ENCODE measurements around the gene NLGN1. TPM values are rescaled to one million over a fixed set of nuclear protein-coding genes. Genes with fewer than 3 reads are reported as not detected.

The NLGN1 gene
- total and polyA plus RNA-seq, 2 of the 8 experiments (the other 6 are each of a cell fraction or from before 2014, with no cell fraction given), result 7.8 to 14.8 TPM

- Histone ChIP-seq H2AK5ac (ENCODE audit: low read depth, low read length) (no peak overlapping the region), H2AFZ (ENCODE audit: low read length) (no peak overlapping the region), H3K27me3 (replicated peaks in 1 of 4; ENCODE audit: control insufficient read depth in 3 of 4, extremely low read depth in 1 of 4, insufficient read depth in 3 of 4, low read length in 3 of 4) (no peaks in the 10 kb centered on the region), H3K18ac (ENCODE audit: extremely low read depth, low read length) (no peak overlapping the region), H3K14ac (ENCODE audit: insufficient read length) (no peak overlapping the region), H4K20me1 (replicated peaks in 1 of 2; ENCODE audit: control insufficient read depth in 1 of 2, insufficient read depth in 2 of 2, low read length in 2 of 2) (no peaks in the 10 kb centered on the region), H3K56ac (replicated peaks; ENCODE audit: insufficient read length, low read depth, low read length) (no peak overlapping the region), H3K4me1 (replicated peaks in 1 of 4; ENCODE audit: control insufficient read depth in 3 of 4, insufficient read depth in 4 of 4, low read length in 3 of 4) (no peaks in the 10 kb centered on the region), H3K23me2 (ENCODE audit: low read depth, low read length) (no peaks in the 10 kb centered on the region; the same call in 1 of the 2 replicates), H2BK120ac (replicated peaks; ENCODE audit: low read depth, low read length) (no peak overlapping the region), H3K79me2 (ENCODE audit: control insufficient read depth in 1 of 2, insufficient read depth in 2 of 2, low read length in 2 of 2) (no peaks in the 10 kb centered on the region), H4K5ac (ENCODE audit: insufficient read length, low read depth, low read length) (no peak overlapping the region), H2BK15ac (ENCODE audit: low read length) (no peak overlapping the region), H3K9ac (replicated peaks in 1 of 4; ENCODE audit: extremely low read depth in 1 of 4, low read depth in 3 of 4, low read length in 3 of 4) (no peak overlapping the region), H3K4me3 (ENCODE audit: extremely low read depth in 1 of 4, insufficient read depth in 2 of 4, low read depth in 3 of 4, low read length in 4 of 4) (no peak overlapping the region), H3K4me2 (ENCODE audit: insufficient read depth in 1 of 2, low read depth in 2 of 2, low read length in 2 of 2) (no peak overlapping the region), H2BK5ac (ENCODE audit: low read depth, low read length) (no peak overlapping the region), H3K27ac (ENCODE audit: low read depth, low read length) (no peak overlapping the region), H3K4ac (replicated peaks; ENCODE audit: insufficient read length, low read depth, low read length) (no peak overlapping the region), H3K36me3 (ENCODE audit: control insufficient read depth in 2 of 4, insufficient read depth in 4 of 4, low read length in 3 of 4) (no peaks in the 10 kb centered on the region), H3K79me1 (ENCODE audit: low read depth, low read length) (no peaks in the 10 kb centered on the region), H3K9me3 (ENCODE audit: insufficient read depth in 2 of 2, low read depth in 1 of 2, low read length in 1 of 2) (0 out of 4 replicates have a peak, but pooled peaks cover 0 to 3% of the 10 kb centered on the region in 2 experiments), H4K91ac (replicated peaks; ENCODE audit: insufficient read length, low read length) (no peak overlapping the region), H2BK12ac (ENCODE audit: low read depth, low read length) (no peak overlapping the region), H2BK20ac (ENCODE audit: low read length) (no peak overlapping the region), H3K23ac (ENCODE audit: insufficient read length) (no peak overlapping the region), H4K8ac (ENCODE audit: extremely low read depth, insufficient read depth, low read length) (no peak overlapping the region)
- ChIA-PET POLR2A (ENCODE audit: partially characterized antibody) (no interaction called here), CTCF (ENCODE audit: partially characterized antibody) (no interaction called here)
- DNase-seq (ENCODE audit: low read depth in 1 of 2, low spot score in 2 of 2) (no peak), FAIRE-seq (no peak)
- WGBS, 2 experiments (ENCODE audit: extremely low coverage in 1 of 2, insufficient coverage in 1 of 2, insufficient read length in 1 of 2, insufficient replicate concordance in 2 of 2, low coverage in 1 of 2, low lambda C conversion rate in 2 of 2, missing lambda C conversion rate in 1 of 2), result 95% methylated on average over 1 of the region's 1 CpG; no CpG with 5 or more reads in 1 of the 2 experiments
- TF ChIP-seq SUZ12 (IDR thresholded peaks at IDR 0.05; ENCODE audit: low read length), result no peak
- TF ChIP-seq BRCA1 (IDR thresholded peaks at IDR 0.05; ENCODE audit: low read depth, low read length), result no peak
- TF ChIP-seq GABPA (IDR thresholded peaks at IDR 0.05; ENCODE audit: borderline replicate concordance, insufficient read depth, low read length), result no peak
- no peak for TF ChIP-seq SIX5 (IDR thresholded peaks at IDR 0.05; ENCODE audit: low read depth, low read length)
- no peak for TF ChIP-seq ZNF274 (IDR thresholded peaks at IDR 0.05; ENCODE audit: borderline replicate concordance, extremely low read depth, low read length)
- TF ChIP-seq CREB1 (IDR thresholded peaks at IDR 0.05), result no peak
- TF ChIP-seq POU5F1 (IDR thresholded peaks at IDR 0.05; ENCODE audit: low read depth, low read length), result no peak
- no peak for TF ChIP-seq CHD1 (IDR thresholded peaks at IDR 0.05; ENCODE audit: low read depth, low read length)
These were observed 664.2 kb downstream of the NLGN1 start for GRCh38 chr3:174061731-174062130.
